Endothelial cell of umbilical vein (primary cell): Measurements from ENCODE around the gene GALNT13.

Experiments
- CTCF ChIP-seq, 2 donors: IDR thresholded peaks; 1 replicate in 1 of 2; 2 replicates in 1 of 2; pipeline ENCODE4 v1.5.1; 2011; ENCODE audit warnings: low read length in 2 of 2, mild to moderate bottlenecking in 2 of 2, moderate library complexity in 2 of 2, control low read depth in 1 of 2, inconsistent platforms in 1 of 2, low read depth in 1 of 2; ENCODE audit not compliant: insufficient read depth in 1 of 2; ENCODE audit errors: extremely low read depth in 1 of 2
- EZH2 ChIP-seq: IDR thresholded peaks from 2 replicates; pipeline ENCODE4 v1.6.1; 2012; ENCODE audit warnings: borderline replicate concordance, low read depth, mild to moderate bottlenecking, moderate library complexity, low read length, inconsistent platforms; ENCODE audit not compliant: severe bottlenecking
- FOS ChIP-seq: IDR thresholded peaks from 2 replicates; pipeline ENCODE4 v1.6.1; 2011; ENCODE audit warnings: mild to moderate bottlenecking, low read length, moderate library complexity, borderline replicate concordance; ENCODE audit not compliant: insufficient read depth
- GATA2 ChIP-seq: IDR thresholded peaks from 2 replicates; pipeline ENCODE4 v1.7.0; 2011; ENCODE audit warnings: low read depth, mild to moderate bottlenecking, moderate library complexity, mixed read lengths, low read length; ENCODE audit not compliant: insufficient read length, insufficient read depth
- JUN ChIP-seq: IDR thresholded peaks from 2 replicates; pipeline ENCODE4 v1.6.1; 2011; ENCODE audit warnings: borderline replicate concordance, low read depth; ENCODE audit not compliant: insufficient read length, insufficient read depth
- MYC ChIP-seq: IDR thresholded peaks from one replicate; pipeline ENCODE4 v1.6.1; 2011; ENCODE audit warnings: mild to moderate bottlenecking, low read depth, low read length
- POLR2A ChIP-seq: IDR thresholded peaks from 2 replicates; pipeline ENCODE4 v1.6.1; 2012; ENCODE audit warnings: low read depth, mild to moderate bottlenecking, control low read depth, low read length
- POLR2AphosphoS5 ChIP-seq: IDR thresholded peaks from 2 replicates; pipeline ENCODE4 v1.6.1; 2012; ENCODE audit warnings: low read depth, mild to moderate bottlenecking, control low read depth, low read length, moderate library complexity; ENCODE audit not compliant: insufficient read depth
- TF ChIP-seq, protein P1 (sequence below): IDR thresholded peaks from 2 replicates; pipeline ENCODE4 v1.6.1; 2011; ENCODE audit not compliant: insufficient read depth, insufficient read length

DNA sequence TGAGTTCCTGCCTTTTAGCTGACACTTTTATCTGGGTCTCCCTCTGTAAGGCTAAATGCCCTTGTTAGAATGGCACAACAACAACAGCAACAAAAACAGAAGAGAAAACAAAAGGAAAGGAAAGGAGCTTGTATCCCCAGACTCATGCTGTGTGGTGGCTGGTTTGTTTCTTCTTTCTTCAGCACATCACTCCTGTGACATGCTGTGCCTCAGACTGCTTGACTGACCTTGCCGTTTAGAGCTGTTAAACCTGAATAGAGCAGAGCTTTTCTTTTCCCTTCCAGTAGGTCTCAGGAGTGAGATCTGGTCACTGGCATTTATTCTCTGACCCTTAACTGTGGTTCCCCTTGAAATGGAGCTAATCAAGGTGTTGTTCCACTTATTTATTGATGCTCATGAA lies 18.9 kb downstream of the GALNT13 start:
- no peak for TF ChIP-seq CTCF (IDR thresholded peaks at IDR 0.05; ENCODE audit: extremely low read depth in 1 of 2, insufficient read depth in 1 of 2, low read depth in 1 of 2, low read length in 2 of 2)
- TF ChIP-seq MYC = no peak
- no peak for TF ChIP-seq POLR2A
- no peak for TF ChIP-seq FOS
- TF ChIP-seq EZH2 = no peak
- no peak for TF ChIP-seq POLR2AphosphoS5
- TF ChIP-seq, protein P1, sequence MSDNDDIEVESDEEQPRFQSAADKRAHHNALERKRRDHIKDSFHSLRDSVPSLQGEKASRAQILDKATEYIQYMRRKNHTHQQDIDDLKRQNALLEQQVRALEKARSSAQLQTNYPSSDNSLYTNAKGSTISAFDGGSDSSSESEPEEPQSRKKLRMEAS = no peak
- no peak for TF ChIP-seq GATA2
- no peak for TF ChIP-seq JUN
